GM10266 (cell line): Measurements from ENCODE around the gene LTN1.

ENCODE experiments used
- DNase-seq: peaks from one replicate; pipeline ENCODE4 v3.0.0; 2012; ENCODE audit errors: extremely low spot score
- TF ChIP-seq, protein P1 (sequence below): IDR thresholded peaks from 2 replicates; pipeline ENCODE4 v1.5.1; 2012; ENCODE audit warnings: mild to moderate bottlenecking, low read depth; ENCODE audit not compliant: control insufficient read depth, insufficient read depth; ENCODE audit errors: missing control alignments

Gene LTN1

GRCh38 chr21:28884481-28884880 lies 108.2 kb downstream of the LTN1 start:
- TF ChIP-seq, protein P1, sequence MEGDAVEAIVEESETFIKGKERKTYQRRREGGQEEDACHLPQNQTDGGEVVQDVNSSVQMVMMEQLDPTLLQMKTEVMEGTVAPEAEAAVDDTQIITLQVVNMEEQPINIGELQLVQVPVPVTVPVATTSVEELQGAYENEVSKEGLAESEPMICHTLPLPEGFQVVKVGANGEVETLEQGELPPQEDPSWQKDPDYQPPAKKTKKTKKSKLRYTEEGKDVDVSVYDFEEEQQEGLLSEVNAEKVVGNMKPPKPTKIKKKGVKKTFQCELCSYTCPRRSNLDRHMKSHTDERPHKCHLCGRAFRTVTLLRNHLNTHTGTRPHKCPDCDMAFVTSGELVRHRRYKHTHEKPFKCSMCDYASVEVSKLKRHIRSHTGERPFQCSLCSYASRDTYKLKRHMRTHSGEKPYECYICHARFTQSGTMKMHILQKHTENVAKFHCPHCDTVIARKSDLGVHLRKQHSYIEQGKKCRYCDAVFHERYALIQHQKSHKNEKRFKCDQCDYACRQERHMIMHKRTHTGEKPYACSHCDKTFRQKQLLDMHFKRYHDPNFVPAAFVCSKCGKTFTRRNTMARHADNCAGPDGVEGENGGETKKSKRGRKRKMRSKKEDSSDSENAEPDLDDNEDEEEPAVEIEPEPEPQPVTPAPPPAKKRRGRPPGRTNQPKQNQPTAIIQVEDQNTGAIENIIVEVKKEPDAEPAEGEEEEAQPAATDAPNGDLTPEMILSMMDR = no peak
- DNase-seq = no peak

DNA sequence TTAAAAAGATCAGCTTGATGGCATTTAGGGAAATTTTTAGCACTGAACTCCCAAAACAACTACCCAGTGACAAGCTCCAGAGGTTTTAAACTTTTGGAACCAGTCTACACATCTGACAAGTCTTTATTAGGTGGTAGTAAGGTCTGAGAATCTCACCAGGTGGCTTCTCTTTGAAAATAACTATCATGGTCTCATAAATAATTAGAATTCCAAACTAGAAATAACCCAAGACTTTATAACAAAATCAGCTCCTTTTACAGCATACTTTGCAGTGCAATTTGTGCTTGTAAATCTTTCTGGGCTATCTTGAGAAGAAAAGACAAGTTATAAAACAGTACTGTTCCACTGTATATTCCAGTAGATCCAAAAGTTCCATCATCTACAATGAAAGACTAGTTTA lies 108.7 kb downstream of the LTN1 start:
- DNase-seq = no peak
- TF ChIP-seq, protein P1 = no peak

- DNase-seq = no peak
- TF ChIP-seq, protein P1 = no peak
Measured at GRCh38 chr21:28882345-28882744, 110.3 kb downstream of the LTN1 start.
